GM19452 (cell line): ENCODE data around the gene CLCN4.
A peak's percentile ranks its signal among the peaks of the same experiment; 100 is the strongest.

Experiments
- ATAC-seq: cut with Tn5 transposase; IDR thresholded peaks from one replicate; pipeline ENCODE4 v1.9.1; 2021; ENCODE audit not compliant: unreplicated experiment

CLCN4 gene

DNA sequence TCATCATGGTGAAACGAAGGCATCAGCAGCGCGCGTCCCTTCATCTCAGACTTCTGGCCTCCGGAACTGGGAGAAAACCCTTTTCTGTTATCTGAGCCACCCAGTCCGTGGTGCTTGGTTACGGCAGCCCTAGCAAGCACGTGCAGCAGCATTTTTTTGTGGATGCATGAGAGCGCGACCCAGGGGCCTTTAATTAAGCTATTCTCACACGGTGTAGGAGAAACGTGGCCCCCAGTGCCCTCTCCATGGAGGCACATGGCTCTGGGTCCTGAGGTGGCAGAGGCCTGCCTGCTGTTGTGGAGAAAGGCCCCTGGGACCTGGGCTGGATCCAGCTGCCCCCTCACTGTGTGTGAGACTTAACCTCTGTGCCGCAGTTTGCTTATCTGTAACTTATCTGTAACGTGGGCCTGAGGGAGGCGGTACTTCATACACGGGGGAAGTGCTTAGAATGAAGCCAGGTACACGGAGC lies 9.5 kb downstream of the CLCN4 start:
- no peak for ATAC-seq

GRCh38 chrX:10166731-10167151 lies 10.0 kb downstream of the CLCN4 start:
- ATAC-seq: no peak

DNA sequence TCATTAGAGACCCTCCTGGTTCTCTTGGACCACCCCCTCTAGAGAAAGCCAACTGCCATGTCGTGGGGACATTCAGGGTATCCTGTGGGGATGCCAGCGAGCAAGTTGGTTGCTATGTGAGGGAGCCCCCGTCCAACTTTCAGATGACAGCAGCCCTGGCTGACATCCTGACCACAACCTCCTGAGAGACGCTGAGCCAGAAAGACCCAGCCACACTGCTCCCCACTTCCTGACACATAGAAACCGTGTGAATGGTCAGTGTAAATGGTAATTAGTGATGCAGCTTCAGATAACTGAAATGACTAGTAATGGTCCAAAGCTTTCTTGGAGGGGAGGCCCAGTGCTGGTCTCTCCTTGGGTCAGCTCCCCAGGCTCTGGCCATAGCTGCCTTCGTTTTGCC lies 10.8 kb downstream of the CLCN4 start:
- ATAC-seq: peak; percentile 86

DNA sequence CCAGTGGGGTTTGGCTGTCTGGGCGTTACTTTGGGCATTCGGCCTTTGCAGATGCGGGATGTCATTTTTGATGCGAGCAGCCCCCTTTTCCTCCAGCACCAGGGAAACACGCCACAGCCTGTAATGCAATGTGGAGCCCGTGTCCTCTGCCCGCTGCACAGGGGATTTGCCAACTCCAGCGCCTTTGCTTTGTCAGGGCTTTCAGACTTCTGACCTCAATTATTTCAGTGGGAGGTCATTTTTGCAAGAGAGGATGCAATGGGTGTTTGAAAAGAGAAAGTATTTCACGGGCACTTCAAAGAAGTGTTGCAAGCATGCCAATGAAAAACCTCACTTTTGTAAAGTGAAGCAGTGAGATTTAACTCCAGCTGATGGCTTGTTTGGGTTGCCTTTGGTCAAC lies 11.5 kb downstream of the CLCN4 start:
- no peak for ATAC-seq

DNA sequence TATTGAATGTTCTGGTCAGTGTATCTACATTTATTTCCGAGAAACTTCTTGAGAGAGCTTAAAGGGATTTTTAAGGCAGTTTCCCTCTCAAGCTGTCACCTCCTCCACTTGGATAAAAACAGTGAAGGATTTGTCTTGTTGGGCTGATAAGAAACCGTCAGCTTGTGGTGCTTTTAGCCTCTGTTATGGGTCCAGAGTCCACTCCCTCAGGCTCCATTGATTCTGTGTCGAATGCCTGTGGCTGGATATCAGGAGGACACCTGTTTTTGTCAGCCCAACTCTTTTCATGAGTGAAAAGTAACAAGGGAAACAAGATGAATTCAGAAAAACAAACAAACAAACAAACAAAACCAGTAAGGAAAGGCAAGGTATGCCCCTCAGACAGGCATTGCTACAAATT lies 12.4 kb downstream of the CLCN4 start:
- no peak for ATAC-seq

DNA sequence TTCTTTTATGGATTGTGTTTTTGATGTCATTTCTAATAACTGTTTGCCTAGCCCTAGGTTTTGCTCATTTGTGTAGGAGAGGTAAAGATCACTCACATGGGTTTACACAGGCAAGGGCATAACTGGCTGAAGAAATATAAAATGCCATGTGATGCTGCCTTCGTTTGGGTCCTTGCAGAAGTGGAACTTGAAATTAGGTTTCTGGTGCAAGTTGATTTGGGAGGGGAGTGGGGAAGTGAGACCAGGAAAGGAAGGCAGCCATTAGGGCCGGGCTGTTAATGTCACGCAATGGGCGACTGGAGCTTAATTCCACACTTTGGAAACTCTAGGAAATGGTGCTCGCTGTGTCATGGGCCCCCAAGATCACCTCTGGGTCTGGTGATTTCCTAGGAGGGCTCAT lies 14.5 kb downstream of the CLCN4 start:
- no peak for ATAC-seq

- no peak for ATAC-seq
These were observed 16.1 kb downstream of the CLCN4 start for GRCh38 chrX:10172877-10173276.

- no peak for ATAC-seq
These were observed 16.6 kb downstream of the CLCN4 start for GRCh38 chrX:10173331-10173900.

- ATAC-seq: no peak
These were observed 17.3 kb downstream of the CLCN4 start for GRCh38 chrX:10174051-10174450.

- ATAC-seq: no peak
These were observed 18.0 kb downstream of the CLCN4 start for GRCh38 chrX:10174810-10175209.

GRCh38 chrX:10175319-10175871 lies 18.6 kb downstream of the CLCN4 start:
- ATAC-seq: no peak

DNA sequence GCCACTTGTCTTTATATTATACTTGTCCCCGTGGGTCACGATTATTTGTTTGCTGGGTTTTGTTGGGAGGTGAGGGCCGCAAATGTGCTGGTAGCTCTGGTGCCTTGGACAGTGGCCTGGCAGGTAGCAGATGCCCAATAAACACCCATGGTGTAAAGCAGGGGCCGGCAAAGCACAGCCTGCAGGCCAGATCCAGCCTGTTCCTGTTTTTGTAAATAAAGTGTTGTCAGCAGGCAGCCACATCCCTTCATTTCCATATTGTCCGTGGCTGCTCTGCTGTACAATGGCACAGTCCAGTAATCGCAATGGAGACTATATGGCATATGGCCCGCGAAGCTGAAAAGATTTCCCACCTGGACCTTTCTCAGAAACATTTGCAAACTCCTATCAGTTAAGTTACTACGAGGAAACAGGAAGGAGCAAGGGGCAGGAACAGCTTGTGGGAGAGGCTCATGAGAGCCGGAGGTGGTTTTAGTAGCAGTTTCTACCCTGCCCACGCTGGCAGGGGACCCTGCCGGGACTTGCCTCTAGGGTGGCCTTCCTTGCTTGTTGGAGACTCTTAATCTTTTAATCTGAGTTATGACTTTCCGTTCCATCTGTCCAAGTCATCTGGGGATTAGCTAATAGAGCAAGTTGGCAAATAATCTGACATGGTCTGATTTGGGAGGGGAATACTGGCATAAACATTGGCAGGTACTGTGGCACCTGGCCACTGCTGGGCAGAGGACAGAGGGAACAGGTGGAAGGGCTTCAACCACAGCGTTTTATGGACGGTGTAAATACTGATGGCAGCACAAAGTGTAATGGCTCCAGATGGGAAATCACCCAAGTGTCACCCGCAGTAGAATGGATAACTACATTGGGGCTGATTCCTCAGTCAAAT lies 19.6 kb downstream of the CLCN4 start:
- no peak for ATAC-seq

DNA sequence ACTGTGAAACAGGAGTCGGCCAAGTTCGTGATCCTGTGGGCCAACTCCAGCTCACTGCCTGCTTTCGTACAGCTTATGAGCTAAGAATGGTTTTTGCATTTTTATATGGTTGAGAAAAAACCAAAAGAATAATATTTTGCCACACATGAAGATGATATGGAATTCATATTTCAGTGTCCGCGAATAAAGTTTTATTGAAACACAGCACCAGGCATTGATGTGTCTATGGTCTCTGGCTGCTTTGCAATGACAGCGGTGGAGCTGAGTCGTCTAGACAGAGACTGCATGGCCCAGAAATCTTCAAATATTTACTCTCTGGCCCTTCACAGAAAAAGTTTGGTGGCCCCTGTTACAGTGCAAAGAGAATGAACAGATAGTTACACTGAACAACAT lies 20.2 kb downstream of the CLCN4 start:
- ATAC-seq: no peak

DNA sequence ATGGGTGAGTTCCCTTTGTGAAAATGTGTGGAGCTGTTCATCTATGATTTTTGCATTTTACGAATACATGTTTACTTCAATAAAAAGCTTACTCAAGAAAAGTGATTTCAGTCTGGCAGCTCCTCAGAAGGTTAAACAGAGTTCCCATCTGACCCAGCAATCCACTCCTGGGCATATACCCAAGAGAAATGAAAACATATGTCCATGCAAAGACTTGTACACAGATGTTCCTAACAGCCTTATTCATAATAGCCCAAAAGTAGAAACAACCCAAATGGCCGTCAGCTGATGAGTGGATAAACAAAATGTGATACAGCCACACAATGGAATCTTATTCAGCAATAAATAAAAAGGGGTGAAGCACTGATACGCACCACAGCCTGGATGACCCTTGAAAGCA lies 20.8 kb downstream of the CLCN4 start:
- ATAC-seq: no peak

DNA sequence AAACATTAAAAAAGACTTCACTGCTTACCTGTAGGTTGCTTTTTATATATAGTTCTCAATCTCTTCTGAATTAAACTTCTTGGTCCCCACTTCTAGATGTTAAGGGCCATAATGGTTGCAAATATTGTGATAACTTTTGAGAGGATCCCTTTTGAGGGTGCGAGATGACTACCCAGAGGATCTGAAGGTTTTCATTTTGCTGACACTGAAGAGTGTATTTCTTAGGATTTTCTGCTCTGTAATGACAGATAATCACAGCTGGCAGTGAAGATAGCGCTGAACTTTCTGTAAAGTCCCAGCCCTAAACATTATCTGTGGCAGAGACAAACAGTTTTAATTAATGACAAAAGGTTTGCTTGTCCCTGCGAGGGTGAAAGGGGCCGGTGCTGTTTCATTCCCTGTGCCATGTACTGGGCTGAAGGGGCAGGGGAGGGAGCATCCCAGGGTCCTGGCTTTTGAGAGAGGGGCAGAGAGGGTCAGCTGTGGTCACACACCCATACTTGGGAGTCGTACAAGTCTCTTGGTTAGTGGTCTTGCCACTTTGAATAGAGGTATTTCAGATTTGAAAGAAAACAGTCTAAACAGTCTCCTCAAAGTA lies 22.2 kb downstream of the CLCN4 start:
- ATAC-seq: no peak

DNA sequence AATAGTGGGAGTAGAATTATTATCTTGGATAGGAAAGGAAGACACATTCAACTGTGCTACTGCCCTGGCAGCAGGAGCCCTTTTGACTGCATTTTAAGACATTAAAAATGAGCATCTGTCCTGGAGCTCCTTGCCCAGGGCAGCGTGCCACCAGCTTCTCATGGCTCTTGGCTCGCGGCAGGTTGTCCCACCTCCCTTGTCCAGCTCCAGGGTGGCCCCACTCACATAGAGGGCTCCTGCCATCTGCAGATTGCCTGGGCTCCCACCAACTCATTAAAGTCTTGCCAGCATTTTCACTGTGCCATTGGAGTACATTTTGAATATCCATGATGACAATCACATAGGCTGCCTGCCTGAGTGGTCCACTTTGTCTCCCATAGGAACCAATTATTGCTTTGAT lies 27.0 kb downstream of the CLCN4 start:
- no peak for ATAC-seq

- no peak for ATAC-seq
These were observed 27.6 kb downstream of the CLCN4 start for GRCh38 chrX:10184411-10184810.

GRCh38 chrX:10186355-10186754 lies 29.6 kb downstream of the CLCN4 start:
- no peak for ATAC-seq

GRCh38 chrX:10187421-10187820 lies 30.6 kb downstream of the CLCN4 start:
- no peak for ATAC-seq

DNA sequence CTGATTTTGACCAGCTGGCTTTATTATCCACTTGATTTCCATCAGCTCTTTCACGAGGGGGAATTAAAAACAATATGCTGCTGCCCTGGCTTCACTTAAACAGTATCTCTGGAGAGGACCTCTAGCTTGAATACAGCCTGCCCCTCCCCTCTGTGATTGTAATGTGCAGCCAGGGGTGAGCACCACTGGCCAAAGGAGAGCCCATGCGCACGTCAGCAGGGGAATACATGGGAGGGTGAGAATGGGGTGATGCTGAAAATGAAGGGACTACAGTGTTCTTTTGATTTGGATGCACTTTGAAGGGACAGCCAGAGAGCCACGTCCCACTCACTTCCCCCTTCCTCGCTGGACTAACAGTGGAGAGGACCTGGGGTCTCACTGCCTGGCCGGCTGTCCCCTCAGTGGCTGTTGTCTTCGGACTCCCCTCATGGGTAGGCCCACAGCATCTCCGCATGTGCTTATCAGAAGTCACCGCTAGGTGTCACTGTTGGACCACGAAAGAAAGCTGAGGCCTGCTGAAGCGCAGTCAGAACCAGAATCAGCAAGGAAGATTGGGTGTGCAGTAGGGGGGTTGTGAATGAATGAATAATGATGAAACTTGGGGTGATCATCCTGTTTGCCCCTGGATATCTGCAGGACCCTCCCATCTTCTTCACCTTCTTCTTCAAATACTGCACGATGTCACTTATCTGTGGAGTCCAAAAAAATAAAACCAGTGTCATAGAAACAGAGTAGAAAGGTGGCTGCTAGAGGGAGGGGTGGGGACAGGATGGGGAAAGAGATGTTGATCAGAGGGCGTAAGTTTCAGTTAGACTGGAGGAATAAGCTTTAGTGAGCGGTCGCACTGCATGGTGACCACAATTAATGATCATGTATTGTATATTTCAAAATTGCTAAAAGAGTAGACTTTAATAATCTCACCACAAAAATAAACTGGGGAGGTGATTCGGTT lies 32.8 kb downstream of the CLCN4 start:
- ATAC-seq: peak; percentile 78

DNA sequence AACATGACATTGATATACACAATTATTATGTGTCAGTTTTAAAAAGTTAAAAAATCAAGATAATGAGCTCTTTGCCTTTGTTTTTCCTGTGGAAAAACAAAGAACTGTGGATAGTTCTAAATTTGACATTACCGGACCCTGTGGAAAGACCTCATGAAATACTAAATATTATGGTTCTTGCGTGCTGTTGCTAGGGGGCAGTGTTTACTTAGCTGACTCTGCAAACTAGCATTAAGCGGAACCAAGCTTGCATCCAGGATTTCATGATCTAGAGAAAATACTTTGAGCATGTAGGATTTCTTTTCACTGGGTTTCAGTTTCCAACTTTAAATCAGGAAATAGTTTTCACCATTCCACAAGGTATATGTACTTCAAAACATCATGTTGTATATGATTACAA lies 33.6 kb downstream of the CLCN4 start:
- ATAC-seq: no peak
